SK-N-SH (cell line): ENCODE measurements around the gene IPO9.

Experiments
- CHD2 ChIP-seq: fragments of 150-350 bp; IDR thresholded peaks from 2 replicates; pipeline ENCODE4 v1.6.1; 2018; ENCODE audit warnings: low read length; ENCODE audit not compliant: partially characterized antibody
- EP300 ChIP-seq, 2 experiments: IDR thresholded peaks; 2 replicates each; pipeline versions ENCODE4 v1.4.0 to v1.6.1; 2012; ENCODE audit warnings: borderline replicate concordance in 1 of 2, low read depth in 1 of 2, low read length in 1 of 2
- FOXJ3 ChIP-seq: sonication (generic); formaldehyde crosslinking; IDR thresholded peaks from 2 replicates; pipeline ENCODE4 v1.5.1; 2020; ENCODE audit warnings: mild to moderate bottlenecking, missing genetic modification reagents
- POLR2AphosphoS5 ChIP-seq: IDR thresholded peaks from 2 replicates; pipeline ENCODE4 v1.6.1; 2012; ENCODE audit warnings: low read depth, low read length
- RFX5 ChIP-seq: IDR thresholded peaks from 2 replicates; pipeline ENCODE4 v1.6.1; 2012; ENCODE audit warnings: mild to moderate bottlenecking, improper control_type of control experiment, low read length
- SIN3A ChIP-seq: IDR thresholded peaks from 2 replicates; pipeline ENCODE4 v1.6.1; 2012; ENCODE audit warnings: low read depth, mild to moderate bottlenecking, low read length, moderate library complexity, borderline replicate concordance
- TAF1 ChIP-seq: IDR thresholded peaks from 2 replicates; pipeline ENCODE4 v1.6.1; 2012; ENCODE audit warnings: low read depth, mild to moderate bottlenecking, low read length, moderate library complexity, borderline replicate concordance
- TCF12 ChIP-seq: IDR thresholded peaks from 2 replicates; pipeline ENCODE4 v1.4.0; 2012
- TF ChIP-seq, protein P1 (sequence below): fragments of 200-600 bp; sonication (generic); IDR thresholded peaks from 2 replicates; pipeline ENCODE4 v1.6.1; 2017; ENCODE audit warnings: antibody characterized with exemption, mild to moderate bottlenecking, moderate library complexity
- TF ChIP-seq, protein P2 (sequence below): fragments of 150-350 bp; IDR thresholded peaks from 2 replicates; pipeline ENCODE4 v1.6.1; 2017; ENCODE audit warnings: antibody characterized with exemption, low read length, low read depth, borderline replicate concordance
- TF ChIP-seq, protein P3 (sequence below): IDR thresholded peaks from 2 replicates; pipeline ENCODE4; 2012
- TF ChIP-seq, protein P4 (sequence below): IDR thresholded peaks from 2 replicates; pipeline ENCODE4 v1.6.1; 2012; ENCODE audit warnings: mild to moderate bottlenecking, low read depth, low read length, moderate library complexity

DNA sequence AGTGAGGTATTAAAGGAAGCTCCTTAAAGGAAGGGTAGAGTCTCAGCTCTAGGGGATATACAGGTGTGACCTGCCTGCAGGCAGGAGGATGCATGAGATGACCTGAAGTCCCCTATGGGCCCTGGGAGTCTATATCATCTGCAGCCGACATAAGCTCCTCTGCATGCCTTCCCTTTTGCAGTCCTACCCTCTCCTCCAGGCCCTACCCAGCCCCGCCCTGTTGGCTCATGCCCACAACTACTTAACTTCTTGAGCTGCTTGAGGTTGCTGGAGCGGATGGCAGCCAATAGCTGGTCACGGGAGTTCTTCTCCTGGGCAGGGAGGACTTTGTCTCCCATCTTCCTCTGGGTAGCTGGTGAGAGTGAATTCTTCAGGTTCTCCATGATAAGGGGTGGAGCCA is 70.0 kb downstream of the IPO9 start:
- no peak for TF ChIP-seq POLR2AphosphoS5
- TF ChIP-seq CHD2: no peak
- no peak for TF ChIP-seq RFX5
- TF ChIP-seq SIN3A: no peak
- no peak for TF ChIP-seq EP300 (IDR thresholded peaks at IDR 0.05; ENCODE audit: borderline replicate concordance in 1 of 2, low read depth in 1 of 2, low read length in 1 of 2)
- TF ChIP-seq, protein P1, sequence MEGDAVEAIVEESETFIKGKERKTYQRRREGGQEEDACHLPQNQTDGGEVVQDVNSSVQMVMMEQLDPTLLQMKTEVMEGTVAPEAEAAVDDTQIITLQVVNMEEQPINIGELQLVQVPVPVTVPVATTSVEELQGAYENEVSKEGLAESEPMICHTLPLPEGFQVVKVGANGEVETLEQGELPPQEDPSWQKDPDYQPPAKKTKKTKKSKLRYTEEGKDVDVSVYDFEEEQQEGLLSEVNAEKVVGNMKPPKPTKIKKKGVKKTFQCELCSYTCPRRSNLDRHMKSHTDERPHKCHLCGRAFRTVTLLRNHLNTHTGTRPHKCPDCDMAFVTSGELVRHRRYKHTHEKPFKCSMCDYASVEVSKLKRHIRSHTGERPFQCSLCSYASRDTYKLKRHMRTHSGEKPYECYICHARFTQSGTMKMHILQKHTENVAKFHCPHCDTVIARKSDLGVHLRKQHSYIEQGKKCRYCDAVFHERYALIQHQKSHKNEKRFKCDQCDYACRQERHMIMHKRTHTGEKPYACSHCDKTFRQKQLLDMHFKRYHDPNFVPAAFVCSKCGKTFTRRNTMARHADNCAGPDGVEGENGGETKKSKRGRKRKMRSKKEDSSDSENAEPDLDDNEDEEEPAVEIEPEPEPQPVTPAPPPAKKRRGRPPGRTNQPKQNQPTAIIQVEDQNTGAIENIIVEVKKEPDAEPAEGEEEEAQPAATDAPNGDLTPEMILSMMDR: no peak
- TF ChIP-seq, protein P2, sequence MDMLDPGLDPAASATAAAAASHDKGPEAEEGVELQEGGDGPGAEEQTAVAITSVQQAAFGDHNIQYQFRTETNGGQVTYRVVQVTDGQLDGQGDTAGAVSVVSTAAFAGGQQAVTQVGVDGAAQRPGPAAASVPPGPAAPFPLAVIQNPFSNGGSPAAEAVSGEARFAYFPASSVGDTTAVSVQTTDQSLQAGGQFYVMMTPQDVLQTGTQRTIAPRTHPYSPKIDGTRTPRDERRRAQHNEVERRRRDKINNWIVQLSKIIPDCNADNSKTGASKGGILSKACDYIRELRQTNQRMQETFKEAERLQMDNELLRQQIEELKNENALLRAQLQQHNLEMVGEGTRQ: no peak
- TF ChIP-seq TCF12: no peak
- no peak for TF ChIP-seq TAF1
- no peak for TF ChIP-seq FOXJ3
- TF ChIP-seq, protein P3, sequence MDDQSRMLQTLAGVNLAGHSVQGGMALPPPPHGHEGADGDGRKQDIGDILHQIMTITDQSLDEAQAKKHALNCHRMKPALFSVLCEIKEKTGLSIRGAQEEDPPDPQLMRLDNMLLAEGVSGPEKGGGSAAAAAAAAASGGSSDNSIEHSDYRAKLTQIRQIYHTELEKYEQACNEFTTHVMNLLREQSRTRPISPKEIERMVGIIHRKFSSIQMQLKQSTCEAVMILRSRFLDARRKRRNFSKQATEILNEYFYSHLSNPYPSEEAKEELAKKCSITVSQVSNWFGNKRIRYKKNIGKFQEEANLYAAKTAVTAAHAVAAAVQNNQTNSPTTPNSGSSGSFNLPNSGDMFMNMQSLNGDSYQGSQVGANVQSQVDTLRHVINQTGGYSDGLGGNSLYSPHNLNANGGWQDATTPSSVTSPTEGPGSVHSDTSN: no peak
- TF ChIP-seq, protein P4, sequence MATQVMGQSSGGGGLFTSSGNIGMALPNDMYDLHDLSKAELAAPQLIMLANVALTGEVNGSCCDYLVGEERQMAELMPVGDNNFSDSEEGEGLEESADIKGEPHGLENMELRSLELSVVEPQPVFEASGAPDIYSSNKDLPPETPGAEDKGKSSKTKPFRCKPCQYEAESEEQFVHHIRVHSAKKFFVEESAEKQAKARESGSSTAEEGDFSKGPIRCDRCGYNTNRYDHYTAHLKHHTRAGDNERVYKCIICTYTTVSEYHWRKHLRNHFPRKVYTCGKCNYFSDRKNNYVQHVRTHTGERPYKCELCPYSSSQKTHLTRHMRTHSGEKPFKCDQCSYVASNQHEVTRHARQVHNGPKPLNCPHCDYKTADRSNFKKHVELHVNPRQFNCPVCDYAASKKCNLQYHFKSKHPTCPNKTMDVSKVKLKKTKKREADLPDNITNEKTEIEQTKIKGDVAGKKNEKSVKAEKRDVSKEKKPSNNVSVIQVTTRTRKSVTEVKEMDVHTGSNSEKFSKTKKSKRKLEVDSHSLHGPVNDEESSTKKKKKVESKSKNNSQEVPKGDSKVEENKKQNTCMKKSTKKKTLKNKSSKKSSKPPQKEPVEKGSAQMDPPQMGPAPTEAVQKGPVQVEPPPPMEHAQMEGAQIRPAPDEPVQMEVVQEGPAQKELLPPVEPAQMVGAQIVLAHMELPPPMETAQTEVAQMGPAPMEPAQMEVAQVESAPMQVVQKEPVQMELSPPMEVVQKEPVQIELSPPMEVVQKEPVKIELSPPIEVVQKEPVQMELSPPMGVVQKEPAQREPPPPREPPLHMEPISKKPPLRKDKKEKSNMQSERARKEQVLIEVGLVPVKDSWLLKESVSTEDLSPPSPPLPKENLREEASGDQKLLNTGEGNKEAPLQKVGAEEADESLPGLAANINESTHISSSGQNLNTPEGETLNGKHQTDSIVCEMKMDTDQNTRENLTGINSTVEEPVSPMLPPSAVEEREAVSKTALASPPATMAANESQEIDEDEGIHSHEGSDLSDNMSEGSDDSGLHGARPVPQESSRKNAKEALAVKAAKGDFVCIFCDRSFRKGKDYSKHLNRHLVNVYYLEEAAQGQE: no peak
